SKM-1 (cell line): ENCODE results near the gene GOLT1A.

Experiments
- DNase-seq: peaks from one replicate; lab custom pipeline; 2025; ENCODE audit not compliant: unreplicated experiment; lab: John Stamatoyannopoulos, UW

The GOLT1A gene

GRCh38 chr1:204221271-204221670, 7.5 kb upstream of the GOLT1A start:
- DNase-seq = no peak

DNA sequence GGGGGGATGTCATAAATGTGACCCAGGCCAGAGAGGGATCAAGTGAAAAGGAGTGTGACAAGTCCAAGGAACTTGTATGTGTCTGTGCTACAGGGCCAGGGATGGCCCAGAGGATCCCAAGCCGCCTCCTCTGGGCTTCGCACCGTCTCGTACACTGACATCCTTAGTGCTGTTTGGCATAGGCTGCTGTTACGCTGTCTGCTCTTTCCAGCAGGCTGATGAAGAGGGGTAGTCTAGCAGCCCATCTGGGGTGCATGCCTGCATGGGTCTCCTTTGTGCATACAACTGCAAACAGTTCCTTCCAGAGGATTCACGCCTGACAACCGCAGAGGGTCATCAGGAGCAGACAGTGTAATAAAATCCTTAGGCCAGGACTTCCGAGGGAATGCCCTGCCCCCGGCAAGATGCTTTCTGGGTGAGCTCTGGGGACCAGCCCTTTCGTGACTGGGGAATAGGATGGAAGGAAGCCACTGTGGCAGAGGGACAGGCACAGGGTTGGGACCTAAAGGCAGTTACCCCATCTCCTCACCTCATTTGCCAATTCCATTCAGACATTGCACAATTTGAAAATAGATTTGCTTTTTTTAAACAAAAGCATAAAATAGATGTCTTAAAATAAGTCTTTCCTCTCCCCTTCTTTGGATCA, 6.3 kb upstream of the GOLT1A start:
- no peak for DNase-seq

- no peak for DNase-seq
Measured at GRCh38 chr1:204218552-204218951, 4.8 kb upstream of the GOLT1A start.

- DNase-seq = no peak
Measured at GRCh38 chr1:204217648-204218000, 3.8 kb upstream of the GOLT1A start.

- no peak for DNase-seq
Measured at GRCh38 chr1:204216880-204217647, 3.3 kb upstream of the GOLT1A start.

GRCh38 chr1:204216236-204216635, 2.4 kb upstream of the GOLT1A start:
- no peak for DNase-seq

- no peak for DNase-seq
Measured at GRCh38 chr1:204212715-204213114, 1.1 kb downstream of the GOLT1A start.

- DNase-seq = no peak
Measured at GRCh38 chr1:204211046-204211445, 2.7 kb downstream of the GOLT1A start.

DNA sequence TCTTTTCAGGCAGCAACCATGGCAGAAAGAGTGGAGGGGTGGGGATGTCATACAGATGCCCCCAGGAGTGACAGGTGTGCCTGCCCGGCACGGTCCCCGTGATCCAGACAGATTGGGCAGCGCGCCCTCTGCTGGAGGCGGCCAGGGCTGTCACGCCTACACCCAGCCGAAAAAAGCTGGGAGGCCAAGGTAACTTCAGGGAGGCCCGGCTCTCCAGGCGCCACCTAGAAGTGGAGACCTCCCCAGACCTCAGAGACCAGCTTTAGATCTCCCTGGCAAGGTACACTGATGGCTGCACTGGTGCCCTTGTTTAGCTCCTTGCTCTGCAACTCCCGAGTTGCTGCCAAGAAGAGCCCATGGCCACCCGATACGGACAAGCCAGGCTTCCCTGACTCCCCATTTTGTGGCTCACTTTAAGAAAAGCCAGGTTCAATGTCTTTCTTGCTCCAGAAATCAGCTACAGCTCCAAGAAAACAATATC, 6.6 kb downstream of the GOLT1A start:
- DNase-seq = peak; percentile 31

DNA sequence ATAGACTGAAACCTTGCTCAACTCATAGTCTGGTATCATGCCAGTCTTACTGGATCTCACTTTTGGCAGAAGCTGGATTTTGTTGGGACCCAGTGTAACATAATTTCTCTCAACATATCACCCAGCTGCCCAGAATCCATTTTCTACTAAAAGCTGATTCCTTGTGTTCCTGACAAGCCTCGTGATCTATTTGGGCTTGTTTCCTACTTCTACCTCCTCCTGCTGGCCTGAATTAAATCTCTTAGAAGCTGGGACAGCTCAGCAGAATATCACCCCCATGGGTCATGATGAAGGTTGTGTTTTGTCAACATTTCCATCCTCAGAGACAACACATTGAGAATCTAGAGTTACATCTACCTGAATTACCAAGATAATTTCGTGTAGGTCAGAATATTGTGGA, 7.7 kb downstream of the GOLT1A start:
- DNase-seq = no peak

DNA sequence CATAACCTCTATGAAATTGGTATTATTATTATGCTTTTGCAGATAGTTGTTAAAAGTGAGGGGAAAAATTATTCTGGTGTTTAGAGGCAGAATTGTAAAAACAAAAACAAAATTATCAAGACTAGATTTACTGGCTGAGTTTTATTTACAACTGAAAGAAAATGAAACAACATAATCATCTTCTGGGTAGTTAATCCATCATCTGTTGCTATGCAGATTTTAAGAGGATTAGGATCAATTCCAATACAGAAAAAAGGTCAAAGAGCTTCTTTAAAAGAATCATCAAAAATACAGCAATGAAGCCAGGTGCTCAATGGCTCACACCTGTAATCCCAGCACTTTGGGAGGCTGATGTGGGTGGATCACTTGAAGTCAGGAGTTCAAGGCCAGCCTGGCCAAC, 8.3 kb downstream of the GOLT1A start:
- DNase-seq = no peak

- DNase-seq = no peak
Measured at GRCh38 chr1:204204944-204205343, 8.8 kb downstream of the GOLT1A start.

DNA sequence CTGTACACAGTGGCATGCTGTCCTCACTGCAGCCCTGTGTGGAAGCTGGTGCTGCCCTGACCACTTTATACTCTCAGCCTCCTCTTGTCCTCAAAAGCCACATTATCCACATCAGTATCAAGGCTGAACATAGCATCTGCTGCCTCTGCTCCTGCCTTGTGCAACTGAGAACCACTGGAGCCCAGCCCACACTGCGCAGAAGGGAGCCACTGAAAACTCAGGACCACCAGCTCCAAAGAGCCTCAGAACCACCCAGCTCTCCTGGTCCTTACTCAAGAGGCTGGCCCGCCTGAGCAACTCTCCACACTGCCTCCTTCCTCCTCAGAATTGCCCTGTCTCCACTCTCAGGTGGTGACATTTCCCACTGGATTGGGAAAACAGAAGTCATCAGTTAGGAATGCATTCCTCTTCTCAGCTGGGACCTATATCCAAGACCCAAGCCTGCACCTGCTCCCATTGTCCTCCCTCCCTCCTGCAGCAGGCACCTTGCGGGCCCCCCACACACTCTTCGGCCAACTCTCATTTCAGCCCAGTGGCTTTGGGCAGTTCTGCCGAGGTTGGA, 10.5 kb downstream of the GOLT1A start:
- no peak for DNase-seq

- DNase-seq = no peak
Measured at GRCh38 chr1:204202481-204202880, 11.3 kb downstream of the GOLT1A start.

- DNase-seq = no peak
Measured at GRCh38 chr1:204201348-204202040, 12.3 kb downstream of the GOLT1A start.

- DNase-seq = no peak
Measured at GRCh38 chr1:204199579-204199978, 14.2 kb downstream of the GOLT1A start.

- DNase-seq = no peak
Measured at GRCh38 chr1:204198348-204199340, 15.1 kb downstream of the GOLT1A start.

GRCh38 chr1:204197068-204197467, 16.7 kb downstream of the GOLT1A start:
- DNase-seq = no peak

- DNase-seq = no peak
Measured at GRCh38 chr1:204196068-204196795, 17.6 kb downstream of the GOLT1A start, which contains the start of gene KISS1. TSS of gene KISS1 (minus strand) at chr1:204196491. CDS start at chr1:204192876, 3,615 bp downstream.

DNA sequence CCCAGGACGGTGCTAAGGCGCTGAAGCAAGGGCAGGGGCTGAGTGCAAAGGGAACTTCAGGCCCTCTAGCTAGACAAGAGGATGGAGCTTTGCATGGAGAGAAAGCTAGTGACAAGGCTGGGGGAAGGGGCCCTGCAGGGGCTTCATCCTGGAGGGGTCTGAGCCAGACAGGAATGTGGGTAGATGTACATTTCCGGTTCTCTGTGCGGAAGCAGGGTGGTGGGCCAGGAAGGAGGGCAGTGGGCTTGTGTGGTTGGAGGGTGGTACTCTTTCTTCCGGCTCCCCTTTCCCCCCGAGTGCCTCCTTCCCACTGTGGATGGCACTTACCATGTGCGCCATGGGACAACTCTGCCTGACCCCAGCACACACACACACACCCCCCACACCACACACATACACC, 19.0 kb downstream of the GOLT1A start:
- no peak for DNase-seq
